GM19238 (cell line): ENCODE measurements around the gene ARID5A.

Experiments used
- DNase-seq: peaks from one replicate; pipeline ENCODE4 v3.0.0; 2011; ENCODE audit warnings: low spot score; ENCODE audit not compliant: insufficient read length

ARID5A gene

DNA sequence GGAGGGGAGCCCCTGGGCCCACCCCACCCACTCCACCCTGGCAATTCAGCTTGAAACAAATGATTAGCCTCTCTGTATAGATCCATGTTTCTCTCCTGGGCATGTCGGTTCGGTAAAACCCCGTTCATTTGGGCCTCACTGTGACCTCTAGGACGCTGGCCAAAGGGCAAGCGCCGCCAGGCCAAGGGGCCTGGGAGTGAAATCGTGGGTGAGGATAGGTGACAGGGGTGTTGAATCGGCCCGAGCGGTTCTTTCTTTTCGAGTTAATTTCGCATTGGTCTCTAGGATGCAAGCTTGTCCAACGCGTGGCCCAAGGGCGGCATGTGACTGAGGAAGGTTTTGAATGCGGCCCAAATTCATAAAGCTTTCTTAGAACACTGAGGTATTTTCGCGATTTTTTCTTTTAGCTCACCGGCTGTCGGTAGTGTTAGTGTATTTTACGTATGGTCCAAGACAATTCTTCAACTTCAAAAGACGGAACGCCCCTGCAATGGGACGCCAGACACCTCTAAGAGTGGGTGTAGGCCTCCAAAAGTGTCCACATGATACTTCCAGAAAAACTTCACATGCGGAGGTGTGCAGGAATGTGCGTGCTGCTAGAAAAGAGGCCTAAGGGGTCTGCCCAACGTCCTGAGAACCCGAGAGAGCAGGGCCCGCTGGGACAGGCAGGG lies 9.8 kb upstream of the ARID5A start:
- no peak for DNase-seq

DNA sequence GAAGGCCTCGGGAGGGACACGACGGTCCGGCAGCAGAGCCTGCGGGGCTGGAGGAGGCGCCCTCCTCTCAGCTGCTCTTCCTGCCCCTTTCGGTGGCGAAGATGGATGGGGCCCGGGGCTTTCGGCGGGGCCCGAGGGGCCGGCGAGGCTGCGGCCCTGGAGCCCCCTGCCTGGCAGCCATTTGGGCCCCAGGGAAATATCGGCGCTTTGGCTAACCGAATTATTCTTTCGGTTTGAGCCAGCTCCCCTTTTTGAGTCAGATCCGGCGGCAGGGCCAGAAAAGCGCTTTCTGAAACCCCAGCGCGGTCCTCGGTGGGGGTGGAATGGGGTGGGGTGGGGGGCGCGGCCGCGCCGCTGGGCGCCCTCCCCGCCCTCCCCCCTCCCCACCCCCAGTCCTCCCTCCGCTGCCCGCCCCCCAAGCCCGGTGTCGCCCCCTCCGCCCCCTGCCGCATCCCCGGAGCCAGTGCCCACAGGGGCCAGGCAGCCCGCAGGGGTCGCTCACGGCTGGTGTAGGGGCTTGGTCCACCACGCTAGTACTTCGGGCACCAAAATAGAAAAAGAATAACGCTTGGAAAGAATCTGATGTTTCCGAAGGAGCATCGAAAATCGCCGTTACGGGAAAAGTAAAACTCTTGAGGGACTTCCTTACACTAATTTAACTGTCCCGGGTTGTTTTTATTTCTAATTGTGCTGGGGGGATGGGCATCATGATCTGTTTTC lies 9.1 kb upstream of the ARID5A start:
- DNase-seq: peak; percentile 71

DNA sequence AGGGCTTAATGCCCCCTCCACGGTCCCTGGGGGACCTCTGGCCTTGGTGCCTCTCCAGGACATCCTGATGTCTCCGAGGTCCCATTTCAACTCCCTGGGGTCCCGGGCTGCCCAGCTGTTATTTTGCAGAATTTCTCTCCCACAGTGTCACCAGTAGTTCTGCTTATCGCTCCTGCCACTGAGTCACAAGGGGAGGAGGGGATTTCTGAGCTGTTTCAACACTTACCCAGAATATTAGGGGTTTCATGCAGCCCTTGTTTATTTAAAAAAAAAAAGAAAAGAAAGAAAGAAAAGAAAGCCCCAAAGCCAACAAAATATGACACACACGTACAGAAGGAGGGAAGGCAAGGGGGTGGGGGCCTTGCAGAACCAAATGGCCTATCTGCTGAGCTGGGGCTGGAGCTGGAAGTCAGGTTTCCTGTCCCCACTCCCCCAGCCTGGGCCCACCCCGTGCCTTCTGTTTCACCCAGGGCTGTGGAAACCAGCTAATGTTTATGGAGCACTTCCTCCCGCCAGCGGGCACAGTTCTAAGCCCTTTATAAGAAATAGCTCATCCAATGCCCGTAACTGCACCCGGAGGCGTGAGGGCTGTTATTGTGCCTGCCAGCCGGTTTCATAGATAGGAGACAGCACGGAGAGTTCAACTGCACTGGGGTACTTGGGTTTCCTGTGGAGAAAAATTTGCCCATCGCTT lies 8.4 kb upstream of the ARID5A start:
- DNase-seq: no peak

DNA sequence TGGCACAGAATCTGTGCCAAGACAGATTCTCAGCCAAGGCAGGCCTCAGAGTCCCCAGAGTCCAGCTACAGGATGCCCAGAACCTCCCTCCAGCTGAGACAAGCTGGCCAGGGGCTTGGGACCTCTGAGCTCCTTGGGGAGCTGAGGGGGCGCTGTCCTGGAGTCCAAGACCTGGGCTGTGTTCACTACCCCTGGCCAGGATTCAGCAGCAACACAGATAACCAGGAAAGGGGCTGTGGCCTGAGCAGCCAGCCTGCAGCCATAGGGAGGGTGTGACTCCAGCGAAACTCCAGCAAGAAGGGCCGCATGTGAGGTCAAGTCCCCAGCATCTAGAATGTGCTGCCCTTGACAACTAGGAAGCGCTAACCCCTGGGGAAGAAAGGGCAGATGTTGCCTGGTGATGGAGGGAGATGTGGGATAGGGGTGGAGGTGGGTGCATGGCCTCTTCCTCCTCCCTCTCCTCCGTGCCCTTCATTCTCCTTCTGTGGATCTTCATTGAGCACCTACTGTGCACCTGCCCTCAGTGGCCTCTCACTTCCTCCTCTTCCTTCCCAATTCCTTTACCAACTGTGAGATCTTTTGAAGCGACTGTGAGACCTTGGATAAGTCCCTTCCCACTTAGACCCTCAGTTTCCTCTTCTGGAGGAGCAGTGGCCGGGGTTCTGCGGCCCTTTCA lies 7.7 kb upstream of the ARID5A start:
- no peak for DNase-seq

DNA sequence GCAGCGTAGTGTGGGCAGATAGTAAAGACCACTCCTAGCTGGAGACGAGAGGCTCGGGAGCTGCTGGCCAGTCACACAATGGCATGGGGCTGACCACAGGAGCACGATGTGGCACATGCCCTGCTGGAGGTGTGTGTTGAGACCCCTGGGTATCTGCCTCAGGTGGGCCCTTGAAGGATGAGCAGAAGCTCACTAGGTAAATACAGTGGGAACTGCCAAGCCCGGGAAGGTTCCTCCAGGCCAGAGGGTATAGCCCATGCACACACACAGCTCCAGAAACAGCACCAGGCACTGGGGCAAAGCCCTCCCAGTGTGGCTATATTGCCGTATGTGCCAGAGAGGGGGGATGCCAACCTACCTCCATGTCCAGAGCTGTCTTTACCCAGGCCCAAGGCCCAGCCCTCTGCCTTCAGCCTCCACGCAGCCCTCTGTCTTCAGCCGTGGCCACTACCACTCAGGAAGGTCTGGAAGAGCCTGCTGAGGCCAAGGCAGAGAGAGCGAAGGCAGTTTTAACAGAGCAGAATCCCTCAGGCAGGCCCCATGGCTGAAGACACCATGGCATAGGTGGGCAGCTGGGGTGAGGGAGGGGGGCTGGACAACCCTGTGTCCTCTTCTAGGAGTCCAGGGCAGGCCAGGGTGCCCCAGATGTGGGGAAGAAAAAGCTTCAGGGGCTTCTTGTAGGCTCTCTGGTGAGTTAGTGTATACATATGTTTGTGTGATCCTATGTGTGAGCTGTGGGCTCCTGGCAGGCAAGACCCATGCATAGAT lies 7.0 kb upstream of the ARID5A start:
- DNase-seq: no peak

DNA sequence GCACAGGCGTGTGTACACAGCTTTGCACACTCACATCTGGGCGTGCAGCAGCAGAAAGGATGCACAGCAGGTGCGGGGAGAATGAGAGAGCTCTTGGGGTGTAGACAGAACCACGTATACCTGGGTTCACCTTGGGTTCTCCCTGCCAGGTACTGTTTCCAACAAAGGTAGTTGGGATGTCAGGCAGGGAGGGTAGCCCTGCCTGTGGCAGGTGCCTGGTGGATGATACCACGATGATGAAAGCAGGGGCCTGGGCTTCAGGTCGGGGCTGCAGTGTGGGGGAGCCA lies 6.5 kb upstream of the ARID5A start:
- DNase-seq: no peak

DNA sequence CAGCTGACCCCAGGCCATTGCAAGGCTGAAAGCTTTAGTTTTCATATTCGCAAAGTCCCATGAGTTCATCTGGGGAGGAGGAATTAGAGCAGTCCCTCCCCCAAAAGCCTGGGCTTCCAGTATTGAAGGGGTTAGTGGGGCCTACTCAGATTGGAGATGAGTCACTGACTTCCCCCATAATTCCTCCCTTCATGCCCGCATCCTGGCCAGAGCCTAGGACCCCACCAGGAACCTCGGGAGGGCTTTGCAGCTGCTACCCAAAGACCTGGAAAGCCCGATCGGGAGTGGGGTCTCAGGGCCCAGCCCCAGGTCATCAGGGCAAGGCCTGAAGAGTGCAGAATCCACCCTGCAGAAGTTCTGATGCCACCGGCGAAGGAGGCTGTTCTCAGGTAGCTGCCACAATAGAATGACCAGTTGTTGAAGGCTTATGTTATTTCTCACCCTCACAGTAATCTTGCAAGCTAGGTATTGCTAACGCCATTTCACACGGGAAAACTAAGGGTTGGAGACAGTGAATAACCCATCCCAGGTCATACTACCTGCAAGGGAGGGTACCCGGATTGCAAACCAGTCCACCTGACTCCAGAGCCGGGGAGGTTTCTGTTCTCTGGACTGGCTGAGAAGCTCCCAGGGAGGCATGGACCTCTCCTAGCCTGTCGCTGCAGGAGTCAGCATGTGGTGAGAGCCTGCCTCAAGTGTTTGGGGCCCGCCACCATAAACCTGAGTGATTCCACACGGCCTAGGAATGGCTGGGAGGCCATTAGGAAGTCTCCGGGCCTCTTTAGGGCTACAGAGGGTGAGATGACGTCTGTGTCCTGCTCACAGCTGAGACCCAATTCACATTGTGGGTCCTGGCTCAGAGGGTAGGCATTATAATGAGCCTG lies 5.8 kb upstream of the ARID5A start:
- no peak for DNase-seq

DNA sequence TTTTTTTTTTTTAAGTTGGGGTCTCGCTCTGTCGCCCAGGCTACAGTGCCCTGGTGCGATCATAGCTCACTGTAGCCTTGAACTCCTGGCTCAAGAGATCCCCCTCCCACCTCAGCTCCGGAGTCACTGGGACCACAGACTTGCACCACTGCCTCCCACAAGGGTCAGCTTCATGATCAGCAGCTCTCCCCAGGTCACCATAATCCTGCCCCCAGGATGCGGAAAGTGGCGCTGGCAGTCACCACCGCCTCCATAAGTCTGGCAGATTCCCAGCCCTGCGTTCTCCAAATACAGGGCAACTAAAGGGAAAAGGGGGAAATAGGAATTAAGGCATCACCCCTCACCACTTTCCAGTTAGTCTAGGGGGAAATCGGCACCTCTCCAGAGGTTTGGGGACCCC lies 5.2 kb upstream of the ARID5A start:
- DNase-seq: no peak

DNA sequence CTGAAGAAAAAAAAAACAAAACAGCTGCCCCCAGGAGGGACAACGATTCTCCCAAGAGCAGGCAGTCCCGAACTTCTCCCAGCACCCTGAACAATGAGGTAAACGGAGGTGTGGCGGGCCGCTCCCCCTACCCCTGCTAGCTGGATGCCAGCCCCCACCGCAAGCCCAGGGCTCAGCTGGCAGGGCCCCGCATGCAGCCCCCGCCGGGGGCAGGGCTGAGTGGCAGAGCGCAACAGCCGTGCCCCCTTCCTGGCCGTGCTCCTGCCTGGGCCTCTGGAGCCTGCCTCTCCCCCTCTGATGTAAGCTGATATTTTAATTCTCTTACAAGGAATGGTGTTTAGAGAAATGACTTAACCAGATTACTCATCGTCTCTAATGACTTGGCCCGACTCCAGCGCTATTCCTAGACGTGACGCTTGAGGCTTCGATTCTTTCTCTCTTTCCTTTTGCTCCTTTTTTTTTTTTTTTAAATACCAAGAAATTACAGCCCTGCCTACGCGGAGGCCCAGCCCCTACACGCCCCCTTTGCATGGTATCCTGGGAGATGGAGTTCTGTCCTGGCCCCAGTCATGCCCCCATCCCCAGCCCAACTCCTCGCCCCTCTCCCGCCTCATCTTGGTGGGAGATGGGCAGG lies 4.6 kb upstream of the ARID5A start:
- peak; percentile 70 for DNase-seq

DNA sequence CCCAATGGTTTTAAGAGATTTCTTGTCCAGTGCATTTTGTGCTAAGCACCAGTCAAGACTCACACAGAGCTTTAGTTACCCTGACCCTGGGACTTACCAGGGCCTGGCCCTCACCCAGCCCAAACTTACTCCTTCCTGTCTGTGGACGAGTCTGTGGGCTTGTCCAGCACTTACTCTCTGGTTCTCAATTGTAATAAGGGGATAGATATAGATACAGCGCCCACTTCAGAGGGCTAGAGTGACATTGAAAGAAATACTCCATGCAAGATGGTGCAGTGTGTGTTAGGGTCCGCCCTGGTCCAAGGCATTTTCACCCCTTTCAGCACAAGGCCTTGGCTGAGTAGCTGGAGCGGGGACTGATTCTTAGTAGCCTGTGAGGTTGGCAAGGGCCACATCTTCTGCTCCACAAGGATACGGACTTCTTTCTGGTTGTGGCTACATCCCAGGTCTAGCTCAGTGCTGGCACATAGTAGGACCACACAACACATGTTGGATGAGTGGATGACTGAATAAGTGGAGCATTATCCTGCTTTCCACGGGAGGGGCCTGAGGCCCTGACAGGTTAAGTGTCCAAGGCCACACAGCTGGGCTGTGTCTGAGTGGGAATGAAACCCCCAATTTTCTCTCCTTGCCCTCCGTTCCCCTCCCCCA lies 3.8 kb upstream of the ARID5A start:
- no peak for DNase-seq

DNA sequence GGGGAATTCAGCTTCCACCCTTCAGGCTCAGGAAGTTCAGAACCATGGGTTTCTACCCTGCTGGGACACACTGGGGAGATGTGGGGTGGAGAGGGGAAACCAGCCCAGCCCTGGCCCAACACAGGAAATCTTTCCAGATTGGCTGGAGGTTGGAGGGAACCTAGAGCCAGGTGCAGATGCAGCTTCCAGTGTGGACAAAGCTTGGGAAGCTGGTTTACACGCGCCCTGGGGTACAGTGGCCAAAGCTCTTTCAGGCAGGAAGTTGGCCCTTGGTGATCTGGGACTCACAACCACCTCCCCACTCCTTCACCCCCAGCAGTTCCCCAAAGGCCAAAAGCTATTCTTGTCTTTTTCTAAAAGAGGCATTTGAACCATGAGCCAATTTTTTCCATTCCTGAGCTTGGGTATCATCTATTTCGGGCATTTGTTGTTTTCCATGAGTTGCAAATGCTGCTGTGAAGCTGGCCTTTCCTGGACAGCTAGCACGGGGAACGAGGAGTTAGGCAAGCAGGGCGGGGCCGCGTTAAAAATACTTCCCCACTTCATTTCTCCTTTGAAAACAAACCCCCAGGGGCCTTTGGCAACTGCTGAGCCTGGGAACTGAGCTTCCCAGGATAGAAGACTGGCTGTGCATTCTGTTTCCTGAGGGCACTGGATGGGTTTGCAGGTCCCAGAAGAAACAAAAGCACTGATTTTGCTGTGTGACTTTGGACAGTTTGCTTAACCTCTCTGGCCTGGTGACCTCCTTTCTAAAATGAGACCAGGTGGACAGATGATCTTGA lies 3.1 kb upstream of the ARID5A start:
- no peak for DNase-seq

DNA sequence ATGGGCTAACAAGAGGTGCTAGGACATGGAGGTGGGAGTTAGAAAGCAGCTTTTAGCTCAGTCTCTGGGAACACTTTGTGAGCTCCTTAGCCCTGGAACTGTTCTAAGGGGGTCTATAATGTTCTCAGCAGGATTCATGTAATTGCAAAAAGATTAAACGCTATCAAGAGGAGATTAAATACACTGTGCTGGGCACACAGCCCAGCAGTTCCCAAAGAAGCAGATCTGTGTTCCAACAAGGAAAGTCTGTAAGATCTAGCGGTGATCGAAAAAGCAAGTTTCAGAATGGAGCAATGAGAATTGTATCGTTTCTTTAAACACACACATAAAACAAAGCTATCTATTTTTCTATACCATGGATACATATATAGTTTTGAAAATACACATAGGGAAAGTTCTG lies 2.4 kb upstream of the ARID5A start:
- DNase-seq: no peak

DNA sequence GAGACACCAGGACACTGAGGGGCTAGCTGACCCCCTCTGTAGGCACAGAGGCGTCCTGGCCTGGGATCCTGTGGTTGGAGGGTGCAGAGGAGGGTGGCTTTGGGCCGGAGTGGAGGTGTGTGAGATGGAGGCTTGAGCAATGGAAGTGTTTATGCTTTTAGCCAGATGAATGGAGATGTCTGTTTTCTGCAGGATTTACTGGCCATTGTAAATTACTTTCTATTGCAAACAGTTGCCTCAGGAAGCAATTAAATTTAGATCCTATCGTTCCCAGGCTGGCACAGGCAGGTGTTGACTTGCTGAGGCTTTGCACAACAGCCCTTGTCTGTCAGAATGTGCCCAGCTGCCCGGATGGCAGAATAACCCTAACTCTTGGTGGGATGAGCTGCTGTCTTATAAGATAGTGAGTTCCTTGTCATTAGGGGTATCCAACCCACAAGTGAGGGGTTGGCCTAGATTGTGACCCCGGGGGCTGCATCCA lies 1.8 kb upstream of the ARID5A start:
- DNase-seq: no peak

DNA sequence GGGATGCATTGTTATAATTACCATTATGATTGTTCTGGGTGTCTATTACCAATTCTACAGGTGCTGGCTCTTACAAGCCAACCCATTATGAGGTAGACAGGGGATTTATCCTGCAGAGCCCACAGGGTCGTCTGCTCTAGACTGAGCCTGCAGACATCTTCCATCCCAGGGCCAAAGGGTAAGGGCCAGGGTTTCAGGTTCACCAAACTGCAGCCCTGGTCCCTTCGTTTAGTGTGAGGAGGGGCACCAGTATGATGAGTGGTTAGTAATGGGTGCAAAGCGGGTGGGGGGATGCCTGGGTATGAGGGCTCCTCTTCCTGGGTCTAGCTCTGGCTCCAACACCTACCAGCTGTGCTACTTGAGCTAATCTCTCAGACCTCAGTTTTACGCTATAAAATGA lies 1.2 kb upstream of the ARID5A start:
- DNase-seq: no peak

DNA sequence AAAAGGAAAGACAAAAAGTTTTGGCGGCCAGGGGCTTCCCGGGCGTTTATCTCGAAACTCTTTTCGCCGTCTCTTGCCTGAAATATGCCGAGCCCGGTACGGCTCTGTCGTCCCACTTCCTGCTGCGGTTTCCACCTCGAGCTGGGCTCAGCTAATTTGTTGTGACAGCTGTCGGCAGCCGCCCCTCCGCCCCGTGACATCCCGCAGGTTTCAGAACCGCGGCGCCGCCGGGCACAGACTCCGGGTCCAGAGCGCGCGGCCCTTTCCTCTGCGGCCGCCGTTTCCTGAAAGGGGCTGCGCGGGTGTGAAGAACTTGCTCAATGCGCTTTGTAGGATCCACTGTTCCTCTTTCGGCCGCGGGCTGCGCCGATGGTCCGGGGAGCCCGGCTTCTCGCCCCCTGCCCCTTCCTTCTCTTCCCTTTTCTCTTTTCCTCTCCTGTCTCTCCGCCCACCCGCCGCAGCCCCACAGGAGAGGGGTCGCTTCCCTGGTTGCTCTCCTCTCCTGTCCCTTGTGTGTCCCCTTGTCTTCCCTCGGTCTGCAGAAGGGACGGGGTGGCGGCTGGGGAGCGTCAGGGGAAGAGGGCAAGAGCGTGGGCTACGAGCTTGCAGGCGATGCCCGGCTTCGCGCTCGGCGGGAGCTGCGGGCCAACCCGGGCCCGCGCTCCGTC lies 648 bp downstream of the ARID5A start:
- peak; percentile 78 for DNase-seq

DNA sequence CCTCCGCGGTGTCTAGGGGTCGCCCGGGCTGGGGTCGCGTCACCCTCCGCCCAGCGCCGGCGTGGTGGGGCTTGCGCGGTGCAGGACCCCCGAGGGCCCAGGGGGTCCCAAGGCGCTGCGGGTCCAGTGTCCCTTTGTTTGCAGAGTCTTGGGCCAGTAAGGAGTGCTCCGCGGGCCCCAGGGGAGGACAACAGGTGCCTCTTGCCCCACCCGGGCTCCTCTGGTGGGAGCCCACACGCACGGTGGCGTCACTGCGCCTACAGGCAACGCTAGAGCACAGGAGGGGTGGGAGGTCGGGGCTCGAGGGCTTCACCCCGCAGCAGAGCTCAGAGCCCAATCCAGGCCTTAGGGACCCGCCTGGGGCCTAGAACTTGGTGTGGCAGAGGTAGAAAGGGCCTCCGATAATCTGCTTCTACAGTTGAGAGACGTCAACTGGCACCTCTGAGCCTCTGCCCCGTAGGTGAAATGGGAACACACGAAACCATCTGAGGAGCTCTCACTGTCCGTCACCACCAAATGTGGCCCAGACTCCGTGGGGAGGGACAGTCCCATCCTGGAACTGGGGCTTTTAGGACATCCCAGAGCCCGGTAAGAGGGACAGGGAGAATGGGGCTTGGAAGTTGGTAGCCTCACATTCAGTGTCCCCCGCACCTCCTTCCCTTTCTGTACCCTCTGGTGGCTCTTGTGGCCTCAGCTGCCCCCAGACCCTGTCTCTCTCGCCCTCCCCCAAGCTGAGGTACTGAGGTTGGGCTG lies 1.4 kb downstream of the ARID5A start:
- no peak for DNase-seq

DNA sequence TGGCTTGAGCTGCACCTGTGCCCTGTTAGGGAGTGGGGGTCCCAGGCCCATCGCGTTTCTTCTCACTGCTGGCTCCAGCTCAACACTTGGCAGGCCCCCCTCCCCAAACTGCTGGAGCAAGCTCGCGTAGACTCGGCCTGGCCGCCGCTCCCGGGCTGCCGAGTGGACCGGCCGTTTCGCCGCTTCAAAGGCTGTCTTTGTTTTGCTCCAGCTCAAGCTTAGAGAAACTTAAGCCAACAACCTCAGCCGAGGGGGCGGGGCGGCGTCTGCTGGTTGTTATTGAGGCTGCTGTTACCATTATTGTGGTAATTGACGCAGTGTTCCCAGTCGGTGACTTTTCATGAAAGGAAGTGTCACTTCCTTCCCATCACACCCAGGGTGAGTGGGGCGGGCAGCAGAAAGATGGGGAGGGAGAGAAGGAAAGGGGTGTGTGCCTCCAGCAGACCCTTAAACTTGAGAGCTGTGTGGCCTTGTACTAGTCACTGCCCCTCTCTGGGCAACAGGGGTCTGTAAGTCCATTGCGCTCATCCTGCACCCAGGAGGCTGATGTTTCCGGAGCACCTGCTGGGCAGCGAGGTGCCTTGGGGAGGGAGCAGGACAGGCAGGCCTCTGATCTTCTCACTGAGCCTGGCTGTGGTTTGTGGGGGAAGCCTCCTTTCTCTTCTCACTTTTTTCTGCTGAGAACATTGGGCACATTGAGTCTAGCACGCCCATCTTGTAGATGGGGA lies 2.1 kb downstream of the ARID5A start:
- DNase-seq: no peak
